K562 (cell line): ENCODE measurements around the gene KPNA1. TPM values are rescaled to one million over a fixed set of nuclear protein-coding genes. Genes with fewer than 3 reads are reported as not detected.

Experiments used
- ATAC-seq: fragments of 200-7000 bp; cut with Tn5 transposase; 3 replicates; pipeline ENCODE4 v1.9.1; 2020; ENCODE audit warnings: moderate library complexity
- BruUV-seq: library from RNA; stranded (reverse); fragments of 400-500 nt; replicated peaks from 2 replicates; lab custom pipeline; 2021; lab: Mats Ljungman, UMichigan
- CTCF ChIA-PET: fragments of 300-600 bp; formaldehyde crosslinking; extraction: SDS; loops from one replicate; lab custom pipeline; 2021; ENCODE audit warnings: low intra/inter-chr PET ratio; lab: Yijun Ruan, JAX
- POLR2A ChIA-PET: fragments of 300-600, 350-650 bp; sonication (Branson Sonifier 250); formaldehyde crosslinking; extraction: SDS; loops from one replicate; lab custom pipeline; 2021; ENCODE audit warnings: antibody characterized with exemption, inconsistent platforms; lab: Yijun Ruan, JAX
- DNase-seq, 4 experiments: peaks; one replicate each; pipeline versions ENCODE4 v3.0.0 to v3.0.0-alpha.2; 2011 to 2018; ENCODE audit warnings: low spot score in 3 of 4, mixed read lengths in 3 of 4; ENCODE audit errors: extremely low read depth in 1 of 4
- FAIRE-seq: peaks from 2 replicates; lab custom pipeline; 2011; peaks lifted over from hg19 to GRCh38; lab: Jason Lieb, UNC
- H2AFZ ChIP-seq: 2 replicates; pipeline ENCODE4 v1.6.0; 2011; ENCODE audit warnings: low read depth, low read length, control low read depth, inconsistent platforms
- H3K27ac ChIP-seq: fragments of 200-600 bp; 3 replicates; pipeline ENCODE4 v1.8.0; 2011; ENCODE audit warnings: low read depth, mild to moderate bottlenecking, control low read depth, inconsistent platforms, low read length, moderate library complexity, mixed read lengths; ENCODE audit errors: extremely low read depth
- H3K27me3 ChIP-seq, 2 experiments: fragments of 300-600 bp in 1 of 2; 2 replicates in 1 of 2; 3 replicates in 1 of 2; pipeline versions ENCODE4 v1.6.0 to v1.8.0; 2011; ENCODE audit warnings: inconsistent platforms in 2 of 2, low read length in 2 of 2, mild to moderate bottlenecking in 1 of 2, mixed read lengths in 1 of 2, moderate library complexity in 1 of 2; ENCODE audit not compliant: control insufficient read depth in 2 of 2, insufficient read depth in 2 of 2
- H3K36me3 ChIP-seq: fragments of 300-600 bp; 3 replicates; pipeline ENCODE4 v1.8.0; 2011; ENCODE audit warnings: mild to moderate bottlenecking, low read length, inconsistent platforms; ENCODE audit not compliant: control insufficient read depth, insufficient read depth
- H3K4me1 ChIP-seq, 2 experiments: fragments of 200-600 bp in 1 of 2; replicated peaks in 1 of 2; 2 replicates in 1 of 2; 3 replicates in 1 of 2; pipeline versions ENCODE4 v1.5.1 to v1.8.0; 2011; ENCODE audit warnings: inconsistent platforms in 2 of 2, low read length in 2 of 2, mild to moderate bottlenecking in 1 of 2, mixed read lengths in 1 of 2, moderate library complexity in 1 of 2; ENCODE audit not compliant: control insufficient read depth in 2 of 2, insufficient read depth in 2 of 2
- H3K4me2 ChIP-seq: 2 replicates; pipeline ENCODE4 v1.6.1; 2011; ENCODE audit warnings: low read length, control low read depth, inconsistent platforms, mixed read lengths; ENCODE audit not compliant: insufficient read depth
- H3K4me3 ChIP-seq: fragments of 200-600 bp; sonication (generic), shearing (Covaris generic); 2 replicates; pipeline ENCODE4 v1.5.1; 2016; ENCODE audit warnings: control low read depth, inconsistent platforms
- H3K79me2 ChIP-seq: fragments of 200-600 bp; 3 replicates; pipeline ENCODE4 v1.8.0; 2011; ENCODE audit warnings: low read length, inconsistent platforms; ENCODE audit not compliant: control insufficient read depth, insufficient read depth
- H3K9ac ChIP-seq, 2 experiments: 2 replicates each; pipeline versions ENCODE4 v1.6.0 to v1.6.1; 2011; ENCODE audit warnings: low read depth in 2 of 2, low read length in 2 of 2, control low read depth in 1 of 2, inconsistent platforms in 1 of 2, mild to moderate bottlenecking in 1 of 2, mixed read lengths in 1 of 2; ENCODE audit not compliant: insufficient read depth in 1 of 2
- H3K9me1 ChIP-seq: one replicate; pipeline ENCODE4 v1.6.0; 2011; ENCODE audit warnings: inconsistent platforms, mild to moderate bottlenecking, low read length, moderate library complexity; ENCODE audit not compliant: control insufficient read depth, insufficient read depth
- H3K9me3 ChIP-seq: replicated peaks from 2 replicates; pipeline ENCODE4 v1.5.1; 2011; ENCODE audit warnings: low read depth, low read length, inconsistent platforms; ENCODE audit not compliant: control insufficient read depth, insufficient read depth
- H4K20me1 ChIP-seq: replicated peaks from 2 replicates; pipeline ENCODE4 v1.6.1; 2011; ENCODE audit warnings: low read length, inconsistent platforms, mixed read lengths; ENCODE audit not compliant: control insufficient read depth, insufficient read depth
- DPF2 ChIP-seq: fragments of 450-650 bp; IDR thresholded peaks from 2 replicates; pipeline ENCODE4 v1.6.1; 2016
- HDAC1 ChIP-seq, 2 experiments: fragments of 450-650 bp; IDR thresholded peaks; 2 replicates each; pipeline ENCODE4 v1.6.1; 2016 to 2017; ENCODE audit warnings: inconsistent platforms in 1 of 2, mild to moderate bottlenecking in 1 of 2, moderate library complexity in 1 of 2
- HMG20A ChIP-seq: fragments of 450-650 bp; formaldehyde crosslinking; conservative IDR thresholded peaks from 2 replicates; pipeline ENCODE4 v1.4.0; 2020; ENCODE audit warnings: mild to moderate bottlenecking, mixed read lengths
- MYBL2 ChIP-seq, 2 experiments: fragments of 450-650 bp in 1 of 2; sonication (generic) in 1 of 2; formaldehyde crosslinking in 1 of 2; IDR thresholded peaks; 2 replicates each; pipeline versions ENCODE4 v1.6.1 to v1.8.1; 2017 to 2022; ENCODE audit warnings: borderline replicate concordance in 1 of 2, inconsistent platforms in 1 of 2, low read depth in 1 of 2, mild to moderate bottlenecking in 1 of 2, missing genetic modification reagents in 1 of 2, moderate library complexity in 1 of 2
- MYC ChIP-seq, 2 experiments: fragments of 250-450 bp in 1 of 2; sonication (Bioruptor Pico) in 1 of 2; IDR thresholded peaks; 2 replicates each; pipeline versions ENCODE4 v1.5.1 to v1.6.1; 2012 to 2021; ENCODE audit warnings: low read depth in 2 of 2, borderline replicate concordance in 1 of 2, improper control_type of control experiment in 1 of 2, low read length in 1 of 2, mild to moderate bottlenecking in 1 of 2, moderate library complexity in 1 of 2
- SFPQ ChIP-seq: fragments of 200-400 bp; formaldehyde crosslinking; IDR thresholded peaks from 2 replicates; pipeline ENCODE4 v1.6.1; 2017; ENCODE audit warnings: mild to moderate bottlenecking, low read depth, low read length, moderate library complexity
- SIN3A ChIP-seq, 2 experiments: fragments of 150-350 bp in 1 of 2; IDR thresholded peaks; 2 replicates each; pipeline ENCODE4 v1.6.1; 2011 to 2016; ENCODE audit warnings: borderline replicate concordance in 2 of 2, low read depth in 2 of 2, low read length in 2 of 2, mild to moderate bottlenecking in 2 of 2, moderate library complexity in 2 of 2; ENCODE audit not compliant: control insufficient read depth in 1 of 2
- SMARCA4 ChIP-seq: fragments of 450-650 bp; IDR thresholded peaks from 2 replicates; pipeline ENCODE4 v1.6.1; 2016
- TCFL5 ChIP-seq: fragments of 250-450 bp; sonication (Bioruptor Pico); conservative IDR thresholded peaks from 2 replicates; pipeline ENCODE4 v1.6.1; 2021; ENCODE audit warnings: mild to moderate bottlenecking, moderate library complexity, matching md5 sums
- THRB ChIP-seq: fragments of 450-650 bp; formaldehyde crosslinking; conservative IDR thresholded peaks from 2 replicates; pipeline ENCODE4 v1.4.0; 2022; ENCODE audit warnings: mild to moderate bottlenecking, missing genetic modification characterization
- ZMIZ1 ChIP-seq, 2 experiments: fragments of 150-350 bp in 1 of 2; IDR thresholded peaks; 2 replicates each; pipeline ENCODE4 v1.6.1; 2012 to 2016; ENCODE audit warnings: low read depth in 2 of 2, low read length in 2 of 2, mild to moderate bottlenecking in 1 of 2, moderate library complexity in 1 of 2
- ZNF655 ChIP-seq: fragments of 250-450 bp; sonication (Bioruptor Pico); IDR thresholded peaks from 2 replicates; pipeline ENCODE4 v1.5.0; 2021
- WGBS: fragments of 100-300 bp; shearing (Covaris generic); methylation state at CpG from one replicate; pipeline ENCODE4 v1.1.6; 2016; ENCODE audit warnings: low coverage, mixed read lengths; ENCODE audit not compliant: insufficient coverage; ENCODE audit errors: missing lambda C conversion rate; 5-methylcytosine and 5-hydroxymethylcytosine counted together
- in situ Hi-C: fragments of 300-500 bp; cut with MboI; formaldehyde crosslinking; loops from 4 replicates; pipeline ENCODE4 v1.15.0; 2018; ENCODE audit warnings: inconsistent platforms, mixed read lengths
- intact Hi-C: fragments of 100-400 bp; cut with micrococcal nuclease; formaldehyde crosslinking; loops from 2 replicates; pipeline ENCODE4 v1.14.2; 2022
- polyA plus RNA-seq, 8 experiments: library from polyadenylated mRNA; depleted of rRNA in 4 of 8; stranded (reverse) in 5 of 8; unstranded in 3 of 8; fragments of >200 nt; fragmentation: Nextera tagmentation in 2 of 8; fragmentation: Illumina TruSeq in 1 of 8; extraction: Ambion mirVana in 2 of 8; extraction: Trizol in 1 of 8; gene quantifications; 2 replicates each; pipeline versions ENCODE4 v1.2.1 to v1.2.3, GENCODE V29; 2011 to 2014; ENCODE audit warnings: inconsistent platforms in 1 of 8, missing spikeins in 1 of 8
- total RNA-seq, 7 experiments: library from RNA; depleted of rRNA in 6 of 7; stranded (reverse); fragments of >200 nt in 6 of 7; fragmentation: Illumina TruSeq in 2 of 7; extraction: Trizol in 2 of 7; gene quantifications; 2 replicates each; pipeline versions ENCODE4 v1.2.1 to v1.2.3, GENCODE V29; 2011 to 2021; ENCODE audit warnings: low replicate concordance in 1 of 7

The KPNA1 gene
- total and polyA plus RNA-seq, 9 of the 15 experiments (the other 6 are each of a cell fraction or from before 2014, with no cell fraction given) = 9.3 to 53.8 (median 33.5) TPM

GRCh38 chr3:122484985-122485384, 29.8 kb downstream of the KPNA1 start:
- intact Hi-C loops (no loop called here), in situ Hi-C loops (no loop called here)
- H3K9me1 ChIP-seq = no peaks in the 10 kb centered on the region
- no peak overlapping the region for H2AFZ ChIP-seq
- ChIA-PET POLR2A (interaction anchor here (1.3 kb wide), 1 partner anchor 11 kb away, joined by 12 read pairs; no protein-coding TSS in a partner anchor), CTCF (interaction anchor here (0.6 kb wide), 1 partner anchor 56 kb away, joined by 4 read pairs; no protein-coding TSS in a partner anchor)
- 35% methylated on average over 5 of the region's 5 CpGs for WGBS
- FAIRE-seq = peak; percentile 64
- peaks cover 32% of the 10 kb centered on the region for H3K79me2 ChIP-seq
- no peak overlapping the region for H3K4me2 ChIP-seq
- H4K20me1 ChIP-seq = peaks cover 7% of the 10 kb centered on the region; the same call in 1 of the 2 replicates
- H3K4me3 ChIP-seq = no peak overlapping the region
- no peak overlapping the region for H3K27ac ChIP-seq
- no peaks in the 10 kb centered on the region for H3K27me3 ChIP-seq
- H3K9me3 ChIP-seq = no peaks in the 10 kb centered on the region
- peak; percentile 58 for ATAC-seq
- H3K36me3 ChIP-seq = peaks cover 7% of the 10 kb centered on the region; the same call in 2 of the 3 replicates
- no TSS peak for BruUV-seq
- DNase-seq = peak in 1 of 4 experiments; percentile 25
- no peak overlapping the region for H3K9ac ChIP-seq
- no peaks in the 10 kb centered on the region; a peak in 2 of 5 replicates for H3K4me1 ChIP-seq
- TF ChIP-seq THRB (no peak), HMG20A (CRISPR knock-in tag) (no peak), MYBL2 (IDR thresholded peaks at IDR 0.05; ENCODE audit: low read depth) (peak; percentile 46; the same call in 1 of the 2 replicates), MYBL2 (CRISPR knock-in tag; IDR thresholded peaks at IDR 0.05; ENCODE audit: borderline replicate concordance) (no peak), SFPQ (no peak), ZNF655 (CRISPR knock-in tag) (no peak), SIN3A (IDR thresholded peaks at IDR 0.05; ENCODE audit: borderline replicate concordance in 2 of 2, control insufficient read depth in 1 of 2, low read depth in 2 of 2, low read length in 2 of 2) (no peak), ZMIZ1 (IDR thresholded peaks at IDR 0.05; ENCODE audit: low read depth in 2 of 2, low read length in 2 of 2) (no peak), DPF2 (peak; percentile 47; the same call in 1 of the 2 replicates), SMARCA4 (0 out of 2 replicates have a peak, but pooled peaks have one; percentile 30), HDAC1 (IDR thresholded peaks at IDR 0.05) (peak in 1 of 2 experiments; percentile 72; a peak in 2 of 4 replicates), MYC (IDR thresholded peaks at IDR 0.05; ENCODE audit: low read depth, low read length) (no peak), MYC (CRISPR knock-in tag; IDR thresholded peaks at IDR 0.05; ENCODE audit: borderline replicate concordance, low read depth) (no peak), TCFL5 (CRISPR knock-in tag) (no peak)
